ENCODE measurements around the gene UNC13B. TPM values are rescaled to one million over a fixed set of nuclear protein-coding genes. Genes with fewer than 3 reads are reported as not detected.
A peak's percentile ranks its signal among the peaks of the same experiment; 100 is the strongest.

The UNC13B gene
- total and polyA plus RNA-seq, 2 experiments from 2014 or later = 8.7 to 52.1 TPM

DNA sequence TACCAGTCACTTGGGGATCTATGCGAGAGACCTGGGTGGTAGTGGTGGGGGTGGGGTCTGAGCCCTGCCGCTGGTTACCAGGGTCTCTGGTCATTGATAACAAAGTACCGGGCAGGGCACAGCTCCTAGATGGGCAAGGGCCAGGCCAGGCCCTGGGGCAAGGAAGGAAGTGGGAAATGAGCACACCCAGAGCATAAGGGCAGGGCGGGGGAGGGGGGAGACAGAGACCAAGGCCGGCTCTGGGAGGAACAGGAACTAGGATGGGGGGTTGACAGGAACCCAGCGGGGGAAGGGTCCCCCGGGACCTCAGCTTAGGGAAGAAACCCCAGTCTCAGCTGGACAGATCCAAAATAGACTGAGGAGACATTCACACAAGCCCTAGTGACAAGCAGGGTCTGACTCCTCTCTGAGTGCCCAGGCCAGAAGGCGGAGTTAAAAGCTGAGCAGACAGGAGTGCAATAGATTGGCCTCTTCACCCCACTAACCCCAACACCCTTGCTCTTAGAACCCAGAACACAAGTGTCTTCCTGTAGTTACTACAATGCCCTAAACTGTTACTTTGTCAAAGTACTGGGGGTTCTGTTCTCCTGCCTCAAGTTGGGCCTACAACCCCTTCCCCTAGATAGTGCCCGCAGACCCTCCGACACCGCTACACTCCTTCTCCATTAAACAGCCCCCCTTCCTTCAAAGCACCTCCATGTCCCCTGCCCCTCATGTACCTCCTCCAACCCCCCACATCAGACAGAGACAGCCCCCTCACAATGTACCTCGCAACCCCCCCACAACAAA lies 46.8 kb upstream of the UNC13B start:
- Histone ChIP-seq H2AFZ (peak overlapping the region; percentile 78; the same call in 1 of the 2 replicates), H4K20me1 (replicated peaks; ENCODE audit: insufficient read depth) (no peaks in the 10 kb centered on the region), H3F3A (replicated peaks; ENCODE audit: low read depth) (0 out of 2 replicates have a peak, but pooled peaks cover 7% of the 10 kb centered on the region), H3K4me1 (ENCODE audit: insufficient read depth) (peaks cover 16% of the 10 kb centered on the region), H3K27ac (ENCODE audit: low read depth) (peak overlapping the region; percentile 92), H3K27me3 (ENCODE audit: insufficient read depth) (no peaks in the 10 kb centered on the region), H3K36me3 (ENCODE audit: insufficient read depth) (no peaks in the 10 kb centered on the region), H3K4me3 (peak overlapping the region; percentile 68), H3K9me2 (ENCODE audit: insufficient read depth) (no peaks in the 10 kb centered on the region), H3K79me2 (replicated peaks; ENCODE audit: insufficient read depth) (peaks cover 13% of the 10 kb centered on the region; the same call in 1 of the 2 replicates), H3K4me2 (peak overlapping the region; percentile 94)
- TF ChIP-seq JUNB (IDR thresholded peaks at IDR 0.05; ENCODE audit: unreplicated experiment) (no peak), POLR2AphosphoS5 (IDR thresholded peaks at IDR 0.05; ENCODE audit: low read depth) (no peak), ZNF331 (CRISPR knock-in tag; IDR thresholded peaks at IDR 0.05; ENCODE audit: low read depth) (no peak), EZH2 (IDR thresholded peaks at IDR 0.05; ENCODE audit: low read depth, unreplicated experiment) (no peak), STAT1 (IDR thresholded peaks at IDR 0.05; ENCODE audit: unreplicated experiment) (no peak), ZNF114 (CRISPR knock-in tag; IDR thresholded peaks at IDR 0.05) (no peak), EZH2phosphoT487 (IDR thresholded peaks at IDR 0.05; ENCODE audit: unreplicated experiment) (no peak), NANOG (IDR thresholded peaks at IDR 0.05; ENCODE audit: borderline replicate concordance) (no peak)
- TF ChIP-seq, protein P1, sequence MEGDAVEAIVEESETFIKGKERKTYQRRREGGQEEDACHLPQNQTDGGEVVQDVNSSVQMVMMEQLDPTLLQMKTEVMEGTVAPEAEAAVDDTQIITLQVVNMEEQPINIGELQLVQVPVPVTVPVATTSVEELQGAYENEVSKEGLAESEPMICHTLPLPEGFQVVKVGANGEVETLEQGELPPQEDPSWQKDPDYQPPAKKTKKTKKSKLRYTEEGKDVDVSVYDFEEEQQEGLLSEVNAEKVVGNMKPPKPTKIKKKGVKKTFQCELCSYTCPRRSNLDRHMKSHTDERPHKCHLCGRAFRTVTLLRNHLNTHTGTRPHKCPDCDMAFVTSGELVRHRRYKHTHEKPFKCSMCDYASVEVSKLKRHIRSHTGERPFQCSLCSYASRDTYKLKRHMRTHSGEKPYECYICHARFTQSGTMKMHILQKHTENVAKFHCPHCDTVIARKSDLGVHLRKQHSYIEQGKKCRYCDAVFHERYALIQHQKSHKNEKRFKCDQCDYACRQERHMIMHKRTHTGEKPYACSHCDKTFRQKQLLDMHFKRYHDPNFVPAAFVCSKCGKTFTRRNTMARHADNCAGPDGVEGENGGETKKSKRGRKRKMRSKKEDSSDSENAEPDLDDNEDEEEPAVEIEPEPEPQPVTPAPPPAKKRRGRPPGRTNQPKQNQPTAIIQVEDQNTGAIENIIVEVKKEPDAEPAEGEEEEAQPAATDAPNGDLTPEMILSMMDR (conservative IDR thresholded peaks at IDR 0.05; ENCODE audit: low read depth in 2 of 2) = no peak
- TF ChIP-seq, protein P2, sequence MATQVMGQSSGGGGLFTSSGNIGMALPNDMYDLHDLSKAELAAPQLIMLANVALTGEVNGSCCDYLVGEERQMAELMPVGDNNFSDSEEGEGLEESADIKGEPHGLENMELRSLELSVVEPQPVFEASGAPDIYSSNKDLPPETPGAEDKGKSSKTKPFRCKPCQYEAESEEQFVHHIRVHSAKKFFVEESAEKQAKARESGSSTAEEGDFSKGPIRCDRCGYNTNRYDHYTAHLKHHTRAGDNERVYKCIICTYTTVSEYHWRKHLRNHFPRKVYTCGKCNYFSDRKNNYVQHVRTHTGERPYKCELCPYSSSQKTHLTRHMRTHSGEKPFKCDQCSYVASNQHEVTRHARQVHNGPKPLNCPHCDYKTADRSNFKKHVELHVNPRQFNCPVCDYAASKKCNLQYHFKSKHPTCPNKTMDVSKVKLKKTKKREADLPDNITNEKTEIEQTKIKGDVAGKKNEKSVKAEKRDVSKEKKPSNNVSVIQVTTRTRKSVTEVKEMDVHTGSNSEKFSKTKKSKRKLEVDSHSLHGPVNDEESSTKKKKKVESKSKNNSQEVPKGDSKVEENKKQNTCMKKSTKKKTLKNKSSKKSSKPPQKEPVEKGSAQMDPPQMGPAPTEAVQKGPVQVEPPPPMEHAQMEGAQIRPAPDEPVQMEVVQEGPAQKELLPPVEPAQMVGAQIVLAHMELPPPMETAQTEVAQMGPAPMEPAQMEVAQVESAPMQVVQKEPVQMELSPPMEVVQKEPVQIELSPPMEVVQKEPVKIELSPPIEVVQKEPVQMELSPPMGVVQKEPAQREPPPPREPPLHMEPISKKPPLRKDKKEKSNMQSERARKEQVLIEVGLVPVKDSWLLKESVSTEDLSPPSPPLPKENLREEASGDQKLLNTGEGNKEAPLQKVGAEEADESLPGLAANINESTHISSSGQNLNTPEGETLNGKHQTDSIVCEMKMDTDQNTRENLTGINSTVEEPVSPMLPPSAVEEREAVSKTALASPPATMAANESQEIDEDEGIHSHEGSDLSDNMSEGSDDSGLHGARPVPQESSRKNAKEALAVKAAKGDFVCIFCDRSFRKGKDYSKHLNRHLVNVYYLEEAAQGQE (IDR thresholded peaks at IDR 0.05; ENCODE audit: unreplicated experiment) = no peak
- TF ChIP-seq, protein P3, sequence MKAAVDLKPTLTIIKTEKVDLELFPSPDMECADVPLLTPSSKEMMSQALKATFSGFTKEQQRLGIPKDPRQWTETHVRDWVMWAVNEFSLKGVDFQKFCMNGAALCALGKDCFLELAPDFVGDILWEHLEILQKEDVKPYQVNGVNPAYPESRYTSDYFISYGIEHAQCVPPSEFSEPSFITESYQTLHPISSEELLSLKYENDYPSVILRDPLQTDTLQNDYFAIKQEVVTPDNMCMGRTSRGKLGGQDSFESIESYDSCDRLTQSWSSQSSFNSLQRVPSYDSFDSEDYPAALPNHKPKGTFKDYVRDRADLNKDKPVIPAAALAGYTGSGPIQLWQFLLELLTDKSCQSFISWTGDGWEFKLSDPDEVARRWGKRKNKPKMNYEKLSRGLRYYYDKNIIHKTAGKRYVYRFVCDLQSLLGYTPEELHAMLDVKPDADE (IDR thresholded peaks at IDR 0.05) = no peak
- TF ChIP-seq, protein P4, sequence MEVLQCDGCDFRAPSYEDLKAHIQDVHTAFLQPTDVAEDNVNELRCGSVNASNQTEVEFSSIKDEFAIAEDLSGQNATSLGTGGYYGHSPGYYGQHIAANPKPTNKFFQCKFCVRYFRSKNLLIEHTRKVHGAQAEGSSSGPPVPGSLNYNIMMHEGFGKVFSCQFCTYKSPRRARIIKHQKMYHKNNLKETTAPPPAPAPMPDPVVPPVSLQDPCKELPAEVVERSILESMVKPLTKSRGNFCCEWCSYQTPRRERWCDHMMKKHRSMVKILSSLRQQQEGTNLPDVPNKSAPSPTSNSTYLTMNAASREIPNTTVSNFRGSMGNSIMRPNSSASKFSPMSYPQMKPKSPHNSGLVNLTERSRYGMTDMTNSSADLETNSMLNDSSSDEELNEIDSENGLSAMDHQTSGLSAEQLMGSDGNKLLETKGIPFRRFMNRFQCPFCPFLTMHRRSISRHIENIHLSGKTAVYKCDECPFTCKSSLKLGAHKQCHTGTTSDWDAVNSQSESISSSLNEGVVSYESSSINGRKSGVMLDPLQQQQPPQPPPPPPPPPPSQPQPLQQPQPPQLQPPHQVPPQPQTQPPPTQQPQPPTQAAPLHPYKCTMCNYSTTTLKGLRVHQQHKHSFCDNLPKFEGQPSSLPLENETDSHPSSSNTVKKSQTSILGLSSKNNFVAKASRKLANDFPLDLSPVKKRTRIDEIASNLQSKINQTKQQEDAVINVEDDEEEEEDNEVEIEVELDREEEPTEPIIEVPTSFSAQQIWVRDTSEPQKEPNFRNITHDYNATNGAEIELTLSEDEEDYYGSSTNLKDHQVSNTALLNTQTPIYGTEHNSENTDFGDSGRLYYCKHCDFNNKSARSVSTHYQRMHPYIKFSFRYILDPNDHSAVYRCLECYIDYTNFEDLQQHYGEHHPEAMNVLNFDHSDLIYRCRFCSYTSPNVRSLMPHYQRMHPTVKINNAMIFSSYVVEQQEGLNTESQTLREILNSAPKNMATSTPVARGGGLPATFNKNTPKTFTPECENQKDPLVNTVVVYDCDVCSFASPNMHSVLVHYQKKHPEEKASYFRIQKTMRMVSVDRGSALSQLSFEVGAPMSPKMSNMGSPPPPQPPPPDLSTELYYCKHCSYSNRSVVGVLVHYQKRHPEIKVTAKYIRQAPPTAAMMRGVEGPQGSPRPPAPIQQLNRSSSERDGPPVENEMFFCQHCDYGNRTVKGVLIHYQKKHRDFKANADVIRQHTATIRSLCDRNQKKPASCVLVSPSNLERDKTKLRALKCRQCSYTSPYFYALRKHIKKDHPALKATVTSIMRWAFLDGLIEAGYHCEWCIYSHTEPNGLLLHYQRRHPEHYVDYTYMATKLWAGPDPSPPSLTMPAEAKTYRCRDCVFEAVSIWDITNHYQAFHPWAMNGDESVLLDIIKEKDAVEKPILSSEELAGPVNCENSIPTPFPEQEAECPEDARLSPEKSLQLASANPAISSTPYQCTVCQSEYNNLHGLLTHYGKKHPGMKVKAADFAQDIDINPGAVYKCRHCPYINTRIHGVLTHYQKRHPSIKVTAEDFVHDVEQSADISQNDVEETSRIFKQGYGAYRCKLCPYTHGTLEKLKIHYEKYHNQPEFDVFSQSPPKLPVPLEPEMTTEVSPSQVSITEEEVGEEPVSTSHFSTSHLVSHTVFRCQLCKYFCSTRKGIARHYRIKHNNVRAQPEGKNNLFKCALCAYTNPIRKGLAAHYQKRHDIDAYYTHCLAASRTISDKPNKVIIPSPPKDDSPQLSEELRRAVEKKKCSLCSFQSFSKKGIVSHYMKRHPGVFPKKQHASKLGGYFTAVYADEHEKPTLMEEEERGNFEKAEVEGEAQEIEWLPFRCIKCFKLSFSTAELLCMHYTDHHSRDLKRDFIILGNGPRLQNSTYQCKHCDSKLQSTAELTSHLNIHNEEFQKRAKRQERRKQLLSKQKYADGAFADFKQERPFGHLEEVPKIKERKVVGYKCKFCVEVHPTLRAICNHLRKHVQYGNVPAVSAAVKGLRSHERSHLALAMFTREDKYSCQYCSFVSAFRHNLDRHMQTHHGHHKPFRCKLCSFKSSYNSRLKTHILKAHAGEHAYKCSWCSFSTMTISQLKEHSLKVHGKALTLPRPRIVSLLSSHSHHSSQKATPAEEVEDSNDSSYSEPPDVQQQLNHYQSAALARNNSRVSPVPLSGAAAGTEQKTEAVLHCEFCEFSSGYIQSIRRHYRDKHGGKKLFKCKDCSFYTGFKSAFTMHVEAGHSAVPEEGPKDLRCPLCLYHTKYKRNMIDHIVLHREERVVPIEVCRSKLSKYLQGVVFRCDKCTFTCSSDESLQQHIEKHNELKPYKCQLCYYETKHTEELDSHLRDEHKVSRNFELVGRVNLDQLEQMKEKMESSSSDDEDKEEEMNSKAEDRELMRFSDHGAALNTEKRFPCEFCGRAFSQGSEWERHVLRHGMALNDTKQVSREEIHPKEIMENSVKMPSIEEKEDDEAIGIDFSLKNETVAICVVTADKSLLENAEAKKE (CRISPR knock-in tag; IDR thresholded peaks at IDR 0.05) = no peak
- H3K4me1 Mint-ChIP-seq = peaks cover 39% of the 10 kb centered on the region
- peak overlapping the region; percentile 88; the same call in 1 of the 2 replicates for H3K27ac Mint-ChIP-seq
- no peaks in the 10 kb centered on the region; the same call in 2 of the 3 replicates for H3K36me3 Mint-ChIP-seq (ENCODE audit: low read depth)
- no peaks in the 10 kb centered on the region for H3K9me3 Mint-ChIP-seq
- ATAC-seq = no peak
- peak; percentile 40 for DNase-seq (ENCODE audit: low spot score)
- peak overlapping the region; percentile 91 for H3K4me3 Mint-ChIP-seq
- peaks cover 14% of the 10 kb centered on the region for H3K27me3 Mint-ChIP-seq (ENCODE audit: insufficient read depth, low read depth, poor library complexity)
